Breast epithelium (tissue), 4 donors: ENCODE measurements around the gene RRAD. TPM values are rescaled to one million over a fixed set of nuclear protein-coding genes. Genes with fewer than 3 reads are reported as not detected.
"Not testable (repeated sequence)": the region's sequence is repeated elsewhere in the genome, so short reads cannot be mapped to it uniquely, and the experiment has no call there.

ENCODE experiments used
- DNase-seq, 2 donors: peaks; one replicate each; pipeline ENCODE4 v3.0.0-alpha.2; 2019; ENCODE audit warnings: low spot score in 2 of 2
- H3K27ac ChIP-seq, 2 donors: fragments of 200-600 bp; sonication (generic) in 1 of 2; one replicate each; pipeline ENCODE4 v1.5.1; 2016 to 2019; ENCODE audit warnings: mild to moderate bottlenecking in 1 of 2
- H3K27me3 ChIP-seq, 2 donors: fragments of 200-600 bp; sonication (generic) in 1 of 2; one replicate each; pipeline versions ENCODE4 v1.5.1 to v1.6.0; 2017 to 2019; ENCODE audit warnings: control low read depth in 1 of 2, mild to moderate bottlenecking in 1 of 2
- H3K36me3 ChIP-seq: fragments of 200-600 bp; one replicate; pipeline ENCODE4 v1.5.1; 2019
- H3K4me1 ChIP-seq, 2 donors: fragments of 200-600 bp; sonication (generic); one replicate each; pipeline ENCODE4 v1.5.1; 2016 to 2019; ENCODE audit warnings: control low read depth in 1 of 2
- H3K4me3 ChIP-seq, 3 donors: fragments of 200-600 bp; sonication (generic); 1 replicate in 2 of 3; 2 replicates in 1 of 3; pipeline ENCODE4 v1.5.1; 2016 to 2019; ENCODE audit warnings: mild to moderate bottlenecking in 3 of 3, moderate library complexity in 2 of 3
- H3K9me3 ChIP-seq, 2 donors: fragments of 200-600 bp; sonication (generic) in 1 of 2; one replicate each; pipeline ENCODE4 v1.5.1; 2016 to 2019; ENCODE audit warnings: control low read depth in 1 of 2
- CTCF ChIP-seq, 3 donors: fragments of 450-650 bp; IDR thresholded peaks; one replicate each; pipeline ENCODE4 v1.5.1; 2016 to 2017; ENCODE audit warnings: antibody characterized with exemption in 3 of 3, mild to moderate bottlenecking in 3 of 3, moderate library complexity in 3 of 3
- POLR2A ChIP-seq: fragments of 450-650 bp; IDR thresholded peaks from one replicate; pipeline ENCODE4 v1.6.1; 2016; ENCODE audit warnings: antibody characterized with exemption, mild to moderate bottlenecking, moderate library complexity
- POLR2AphosphoS5 ChIP-seq, 3 donors: sonication (generic); formaldehyde crosslinking; IDR thresholded peaks; one replicate each; pipeline ENCODE4 v1.6.1; 2017; ENCODE audit warnings: antibody characterized with exemption in 3 of 3
- intact Hi-C: fragments of 100-400 bp; cut with DNase I; formaldehyde crosslinking; loops from one replicate; pipeline ENCODE4 v1.15.1; 2023; ENCODE audit warnings: low total_unique reads
- total RNA-seq, 3 donors: library from RNA; depleted of rRNA; stranded (reverse); fragments of >200 nt; gene quantifications; one replicate each; pipeline ENCODE4 v1.1.0, GENCODE V29; 2016

Gene RRAD
- total RNA-seq, 3 donors from 2014 or later, result 7.7 to 11.1 (median 8.0) TPM

- intact Hi-C loops, result no loop called here
- peaks cover 11 to 15% of the 10 kb centered on the region in 2 donors for H3K4me1 ChIP-seq
- no peak for DNase-seq
- peaks cover 12% of the 10 kb centered on the region for H3K36me3 ChIP-seq
- H3K4me3 ChIP-seq, result no peak overlapping the region
- TF ChIP-seq POLR2A, result no peak
- no peak for TF ChIP-seq POLR2AphosphoS5 (IDR thresholded peaks at IDR 0.05)
- H3K27ac ChIP-seq, result no peak overlapping the region
- no peaks in the 10 kb centered on the region for H3K27me3 ChIP-seq
- H3K9me3 ChIP-seq, result no peaks in the 10 kb centered on the region
Measured at GRCh38 chr16:66940236-66940635, 14.9 kb upstream of the RRAD start.

DNA sequence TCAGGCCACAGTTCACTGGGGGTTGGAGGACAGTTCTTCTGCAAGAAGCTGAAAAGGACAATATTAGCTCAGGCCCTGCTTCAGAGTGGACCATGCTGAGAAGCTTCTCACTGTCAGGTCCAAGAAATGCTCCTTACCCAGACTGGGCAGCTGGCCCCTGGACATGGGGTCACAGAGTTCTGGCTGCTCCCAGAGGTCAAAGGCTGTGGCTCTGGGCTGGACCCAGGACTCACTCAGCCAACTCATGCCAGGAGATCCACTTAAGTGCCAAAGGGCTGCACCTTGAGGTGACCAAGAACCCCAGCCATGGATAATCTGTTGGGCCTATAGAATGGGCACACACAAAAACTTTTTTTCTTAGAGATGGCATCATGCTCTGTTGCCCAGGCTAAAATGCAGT lies 14.0 kb upstream of the RRAD start:
- H3K27me3 ChIP-seq, result no peaks in the 10 kb centered on the region
- H3K4me3 ChIP-seq, result no peak overlapping the region
- H3K27ac ChIP-seq, result no peak overlapping the region
- no peak for DNase-seq
- no peaks in the 10 kb centered on the region for H3K9me3 ChIP-seq
- no peak for TF ChIP-seq POLR2AphosphoS5 (IDR thresholded peaks at IDR 0.05)
- TF ChIP-seq POLR2A, result no peak
- TF ChIP-seq CTCF (IDR thresholded peaks at IDR 0.05), result no peak
- intact Hi-C loops, result no loop called here
- H3K4me1 ChIP-seq, result peaks cover 11 to 15% of the 10 kb centered on the region in 2 donors
- H3K36me3 ChIP-seq, result peaks cover 12% of the 10 kb centered on the region

- no peak overlapping the region for H3K4me3 ChIP-seq
- H3K27me3 ChIP-seq, result no peaks in the 10 kb centered on the region
- no peaks in the 10 kb centered on the region for H3K9me3 ChIP-seq
- TF ChIP-seq CTCF (IDR thresholded peaks at IDR 0.05) (no peak), POLR2A (no peak), POLR2AphosphoS5 (IDR thresholded peaks at IDR 0.05) (no peak)
- H3K4me1 ChIP-seq, result peaks cover 11 to 21% of the 10 kb centered on the region in 2 donors
- no peak for DNase-seq
- peaks cover 12% of the 10 kb centered on the region for H3K36me3 ChIP-seq
- no peak overlapping the region for H3K27ac ChIP-seq
- intact Hi-C loops, result no loop called here
Measured at GRCh38 chr16:66937725-66938337, 12.5 kb upstream of the RRAD start.

DNA sequence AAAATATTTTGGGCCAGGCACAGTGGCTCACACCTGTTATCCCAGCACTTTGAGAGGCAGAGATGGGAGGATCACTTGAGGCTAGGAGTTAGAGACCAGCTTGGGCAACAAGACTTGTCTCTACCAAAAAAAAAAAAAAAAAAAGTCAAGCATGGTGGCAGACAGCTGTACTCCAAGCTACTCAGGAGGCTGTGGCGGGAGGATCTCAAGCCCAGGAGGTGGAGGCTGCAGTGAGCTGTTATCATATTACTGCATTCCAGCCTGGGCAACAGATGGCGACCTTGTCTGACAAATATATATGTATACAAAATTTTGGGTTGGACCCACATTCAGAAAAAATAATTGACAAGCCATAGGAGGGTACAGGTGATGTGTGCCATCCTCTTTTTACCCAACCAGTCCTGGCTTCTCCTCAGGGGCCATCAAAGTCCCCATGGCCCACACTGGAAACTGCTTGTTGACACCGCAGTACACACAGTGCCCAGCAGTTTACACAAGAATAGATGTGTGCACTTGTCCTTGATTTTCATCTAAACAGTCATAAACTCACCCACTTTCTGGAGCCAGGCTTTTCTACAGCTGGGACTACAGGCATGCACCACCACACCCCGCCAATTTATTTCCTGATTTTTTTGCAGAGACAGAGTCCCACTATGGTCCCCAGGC lies 11.7 kb upstream of the RRAD start:
- Histone ChIP-seq H3K27ac (no peak overlapping the region), H3K27me3 (no peaks in the 10 kb centered on the region), H3K9me3 (no peaks in the 10 kb centered on the region), H3K4me1 (peaks cover 11 to 21% of the 10 kb centered on the region in 2 donors), H3K4me3 (no peak overlapping the region), H3K36me3 (peaks cover 12% of the 10 kb centered on the region)
- no peak for DNase-seq
- intact Hi-C loops, result no loop called here
- no peak for TF ChIP-seq POLR2AphosphoS5 (IDR thresholded peaks at IDR 0.05)
- no peak for TF ChIP-seq POLR2A
- no peak for TF ChIP-seq CTCF (IDR thresholded peaks at IDR 0.05)

DNA sequence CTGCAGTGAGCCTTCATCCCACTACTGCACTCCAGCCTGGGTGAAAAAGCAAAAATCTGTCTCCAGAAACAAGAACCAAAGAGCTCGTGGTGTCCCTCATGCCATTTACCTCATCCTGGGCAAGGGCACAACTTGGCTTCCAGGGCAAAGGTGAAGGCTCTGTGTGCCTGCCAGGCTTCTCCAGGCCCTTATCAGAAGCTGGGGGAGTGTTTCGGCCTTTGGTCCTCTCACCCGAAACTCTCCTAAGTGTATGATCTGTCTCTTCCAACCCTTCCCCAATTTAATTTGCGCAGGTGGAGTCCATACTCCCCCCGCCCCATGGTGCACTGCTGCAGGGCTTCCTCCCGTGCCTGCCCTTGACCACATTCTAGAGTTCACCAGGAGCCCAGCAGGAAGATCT lies 11.1 kb upstream of the RRAD start:
- DNase-seq, result no peak
- Histone ChIP-seq H3K27me3 (no peaks in the 10 kb centered on the region), H3K27ac (no peak overlapping the region), H3K4me1 (peaks cover 11 to 21% of the 10 kb centered on the region in 2 donors), H3K4me3 (peak overlapping the region in 2 of 3 donors; percentile 89 to 99), H3K9me3 (no peaks in the 10 kb centered on the region), H3K36me3 (peaks cover 10% of the 10 kb centered on the region)
- intact Hi-C loops, result no loop called here
- TF ChIP-seq POLR2A, result no peak

GRCh38 chr16:66935314-66936011 lies 10.1 kb upstream of the RRAD start, which contains the start of gene CES2:
Gene CES2 (plus strand): TSS chr16:66935516. CDS start chr16:66935636, 120 bp downstream.
- Histone ChIP-seq H3K36me3 (peaks cover under 1% of the 10 kb centered on the region), H3K9me3 (no peaks in the 10 kb centered on the region), H3K27me3 (no peaks in the 10 kb centered on the region), H3K4me3 (peak within 1 kb of the TSS; percentile 89 to 99 (median 90)), H3K27ac (peak within 1 kb of the TSS; percentile 94 to 95), H3K4me1 (peaks cover 11 to 21% of the 10 kb centered on the region in 2 donors)
- DNase-seq, result peak; percentile 58 to 75
- no peak for TF ChIP-seq POLR2A
- TF ChIP-seq POLR2AphosphoS5 (IDR thresholded peaks at IDR 0.05), result no peak
- no peak for TF ChIP-seq CTCF (IDR thresholded peaks at IDR 0.05)
- intact Hi-C loops, result no loop called here

DNA sequence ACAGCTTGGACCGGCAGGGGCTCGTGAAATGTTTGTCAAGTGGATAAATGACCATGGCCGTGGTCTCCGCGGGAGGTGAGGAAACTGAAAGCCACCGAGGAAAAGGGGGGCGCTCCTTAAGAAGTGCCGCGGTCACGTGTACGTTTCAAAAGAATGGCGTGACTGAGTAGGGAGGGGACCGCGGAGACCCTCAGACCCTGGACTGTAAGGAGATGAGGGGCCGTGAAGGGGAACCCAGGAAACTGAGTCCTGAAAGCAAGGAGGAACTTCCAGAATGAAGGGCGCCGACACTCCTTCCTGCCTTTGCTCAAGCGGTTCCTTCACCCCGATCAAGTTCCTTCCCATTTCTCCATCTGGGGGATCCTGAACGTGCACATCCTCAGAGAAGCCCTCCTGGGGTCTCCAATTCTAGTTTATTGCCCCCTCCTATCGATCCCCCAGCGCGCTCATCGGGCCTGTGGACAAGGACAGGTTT lies 9.5 kb upstream of the RRAD start:
- intact Hi-C loops, H3K9me3 ChIP-seq, DNase-seq, H3K27me3 ChIP-seq, H3K36me3 ChIP-seq: not testable (repeated sequence)
- peak overlapping the region; percentile 94 to 95 for H3K27ac ChIP-seq
- peaks cover 11 to 21% of the 10 kb centered on the region in 2 donors for H3K4me1 ChIP-seq
- H3K4me3 ChIP-seq, result peak overlapping the region; percentile 89 to 99 (median 90)
